SK-N-SH (cell line): Measurements from ENCODE around the gene C11orf52. TPM values are rescaled to one million over a fixed set of nuclear protein-coding genes. Genes with fewer than 3 reads are reported as not detected.
A peak's percentile ranks its signal among the peaks of the same experiment; 100 is the strongest.

ENCODE experiments used
- CTCF ChIA-PET: fragments of 300-600, 350-600 bp; formaldehyde crosslinking; extraction: SDS; loops from one replicate; lab custom pipeline; 2021; lab: Yijun Ruan, JAX
- POLR2A ChIA-PET: fragments of 350-600 bp; sonication (Branson Sonifier 250); formaldehyde crosslinking; extraction: SDS; loops from one replicate; lab custom pipeline; 2020; ENCODE audit warnings: antibody characterized with exemption, inconsistent platforms; lab: Yijun Ruan, JAX
- DNase-seq: peaks from one replicate; pipeline ENCODE4 v3.0.0; 2012
- H2AFZ ChIP-seq: fragments of 200-600 bp; sonication (generic); 2 replicates; pipeline ENCODE4 v1.8.1; 2016; ENCODE audit warnings: antibody characterized with exemption, mild to moderate bottlenecking, low read depth
- H3F3A ChIP-seq: fragments of 200-600 bp; sonication (generic); replicated peaks from 2 replicates; pipeline ENCODE3; 2016; ENCODE audit warnings: antibody characterized with exemption, mild to moderate bottlenecking; ENCODE audit not compliant: insufficient read depth
- H3K27ac ChIP-seq, 2 experiments: fragments of 200-500 bp in 1 of 2; fragments of 200-600 bp in 1 of 2; sonication (Bioruptor generic) in 1 of 2; sonication (generic), shearing (Covaris generic) in 1 of 2; 2 replicates each; pipeline versions ENCODE4 v1.5.1 to v1.6.1; 2014 to 2016; ENCODE audit warnings: low read depth in 2 of 2, inconsistent platforms in 1 of 2, low read length in 1 of 2, mild to moderate bottlenecking in 1 of 2, mixed read lengths in 1 of 2
- H3K27me3 ChIP-seq: fragments of 200-600 bp; sonication (generic), shearing (Covaris generic); 2 replicates; pipeline ENCODE4 v1.6.1; 2016; ENCODE audit warnings: mixed run types; ENCODE audit not compliant: insufficient read depth
- H3K36me3 ChIP-seq, 2 experiments: fragments of 200-500 bp in 1 of 2; fragments of 200-600 bp in 1 of 2; sonication (Bioruptor generic) in 1 of 2; sonication (generic) in 1 of 2; replicated peaks in 1 of 2; 2 replicates each; pipeline versions ENCODE3 to v1.5.1; 2014 to 2016; ENCODE audit warnings: low read length in 1 of 2, mild to moderate bottlenecking in 1 of 2; ENCODE audit not compliant: insufficient read depth in 2 of 2, control insufficient read depth in 1 of 2
- H3K4me1 ChIP-seq, 2 experiments: fragments of 200-500 bp in 1 of 2; fragments of 200-600 bp in 1 of 2; sonication (Bioruptor generic) in 1 of 2; sonication (generic), shearing (Covaris generic) in 1 of 2; 2 replicates each; pipeline versions ENCODE4 v1.5.1 to v1.6.1; 2014 to 2016; ENCODE audit warnings: low read depth in 1 of 2, low read length in 1 of 2, mixed run types in 1 of 2; ENCODE audit not compliant: insufficient read depth in 2 of 2, control insufficient read depth in 1 of 2
- H3K4me2 ChIP-seq: fragments of 200-600 bp; sonication (generic), shearing (Covaris generic); 2 replicates; pipeline ENCODE4 v1.6.1; 2017; ENCODE audit warnings: mixed run types
- H3K4me3 ChIP-seq, 2 experiments: fragments of 200-500 bp in 1 of 2; fragments of 200-600 bp in 1 of 2; sonication (Bioruptor generic) in 1 of 2; sonication (generic), shearing (Covaris generic) in 1 of 2; 2 replicates each; pipeline versions ENCODE4 v1.5.1 to v1.8.1; 2014 to 2016; ENCODE audit warnings: low read depth in 2 of 2, inconsistent platforms in 1 of 2, low read length in 1 of 2, mild to moderate bottlenecking in 1 of 2, mixed read lengths in 1 of 2, moderate library complexity in 1 of 2
- H3K79me2 ChIP-seq: fragments of 200-600 bp; sonication (generic); 2 replicates; pipeline ENCODE4 v1.8.1; 2017; ENCODE audit warnings: mild to moderate bottlenecking; ENCODE audit not compliant: insufficient read depth
- H3K9ac ChIP-seq: fragments of 200-600 bp; sonication (generic); 2 replicates; pipeline ENCODE4 v1.6.1; 2017; ENCODE audit warnings: mixed run types
- H3K9me2 ChIP-seq: fragments of 200-600 bp; sonication (generic); 2 replicates; pipeline ENCODE4 v1.6.1; 2017; ENCODE audit warnings: mixed run types
- H3K9me3 ChIP-seq: fragments of 200-600 bp; sonication (generic); 2 replicates; pipeline ENCODE4 v1.6.1; 2017; ENCODE audit warnings: mixed run types, mild to moderate bottlenecking, moderate library complexity
- H4K20me1 ChIP-seq: fragments of 200-600 bp; sonication (generic); 2 replicates; pipeline ENCODE4 v1.6.1; 2017; ENCODE audit warnings: mild to moderate bottlenecking, mixed run types; ENCODE audit not compliant: insufficient read depth
- CHD2 ChIP-seq: fragments of 150-350 bp; IDR thresholded peaks from 2 replicates; pipeline ENCODE4 v1.6.1; 2018; ENCODE audit warnings: low read length; ENCODE audit not compliant: partially characterized antibody
- EP300 ChIP-seq, 2 experiments: IDR thresholded peaks; 2 replicates each; pipeline versions ENCODE4 v1.4.0 to v1.6.1; 2012; ENCODE audit warnings: borderline replicate concordance in 1 of 2, low read depth in 1 of 2, low read length in 1 of 2
- EZH2phosphoT487 ChIP-seq: fragments of 200-600 bp; sonication (generic); IDR thresholded peaks from 2 replicates; pipeline ENCODE4 v1.6.1; 2017; ENCODE audit warnings: low read depth, mixed run types, mild to moderate bottlenecking, antibody characterized with exemption, moderate library complexity, borderline replicate concordance
- FOXJ3 ChIP-seq: sonication (generic); formaldehyde crosslinking; IDR thresholded peaks from 2 replicates; pipeline ENCODE4 v1.5.1; 2020; ENCODE audit warnings: mild to moderate bottlenecking, missing genetic modification reagents
- FOXM1 ChIP-seq: IDR thresholded peaks from 2 replicates; pipeline ENCODE4 v1.4.0; 2012; ENCODE audit warnings: low read depth, mild to moderate bottlenecking
- NRF1 ChIP-seq: IDR thresholded peaks from 2 replicates; pipeline ENCODE4 v1.6.1; 2012; ENCODE audit warnings: low read depth, mild to moderate bottlenecking, low read length
- POLR2AphosphoS5 ChIP-seq: IDR thresholded peaks from 2 replicates; pipeline ENCODE4 v1.6.1; 2012; ENCODE audit warnings: low read depth, low read length
- RFX5 ChIP-seq: IDR thresholded peaks from 2 replicates; pipeline ENCODE4 v1.6.1; 2012; ENCODE audit warnings: mild to moderate bottlenecking, improper control_type of control experiment, low read length
- SIN3A ChIP-seq: IDR thresholded peaks from 2 replicates; pipeline ENCODE4 v1.6.1; 2012; ENCODE audit warnings: low read depth, mild to moderate bottlenecking, low read length, moderate library complexity, borderline replicate concordance
- TAF1 ChIP-seq: IDR thresholded peaks from 2 replicates; pipeline ENCODE4 v1.6.1; 2012; ENCODE audit warnings: low read depth, mild to moderate bottlenecking, low read length, moderate library complexity, borderline replicate concordance
- TEAD4 ChIP-seq: IDR thresholded peaks from 2 replicates; pipeline ENCODE4 v1.4.0; 2012; ENCODE audit warnings: mild to moderate bottlenecking, borderline replicate concordance; ENCODE audit not compliant: insufficient read depth
- YY1 ChIP-seq: IDR thresholded peaks from 2 replicates; pipeline ENCODE4 v1.4.0; 2012; ENCODE audit warnings: low read depth, mild to moderate bottlenecking
- WGBS: methylation state at CpG from one replicate; pipeline ENCODE4 v1.1.6; 2017; ENCODE audit warnings: low lambda C conversion rate; 5-methylcytosine and 5-hydroxymethylcytosine counted together
- polyA plus RNA-seq, 3 experiments: library from polyadenylated mRNA; depleted of rRNA; stranded (reverse); fragments of >200 nt; gene quantifications; 2 replicates each; pipeline ENCODE4 v1.2.3, GENCODE V29; 2012
- TF ChIP-seq, protein P1 (sequence below): IDR thresholded peaks from 2 replicates; pipeline ENCODE4 v1.6.1; 2012; ENCODE audit warnings: mild to moderate bottlenecking, low read depth, low read length, moderate library complexity
- TF ChIP-seq, protein P2 (sequence below): IDR thresholded peaks from 2 replicates; pipeline ENCODE4; 2012
- TF ChIP-seq, protein P3 (sequence below): IDR thresholded peaks from 2 replicates; pipeline ENCODE4 v1.4.0; 2012; ENCODE audit warnings: low read depth, borderline replicate concordance
- TF ChIP-seq, protein P4 (sequence below): fragments of 200-600 bp; sonication (generic); IDR thresholded peaks from 2 replicates; pipeline ENCODE4 v1.6.1; 2017; ENCODE audit warnings: antibody characterized with exemption, mild to moderate bottlenecking, moderate library complexity

The C11orf52 gene
- polyA plus RNA-seq, 1 of the 3 experiments (the other 2 are of a cell fraction): not detected

DNA sequence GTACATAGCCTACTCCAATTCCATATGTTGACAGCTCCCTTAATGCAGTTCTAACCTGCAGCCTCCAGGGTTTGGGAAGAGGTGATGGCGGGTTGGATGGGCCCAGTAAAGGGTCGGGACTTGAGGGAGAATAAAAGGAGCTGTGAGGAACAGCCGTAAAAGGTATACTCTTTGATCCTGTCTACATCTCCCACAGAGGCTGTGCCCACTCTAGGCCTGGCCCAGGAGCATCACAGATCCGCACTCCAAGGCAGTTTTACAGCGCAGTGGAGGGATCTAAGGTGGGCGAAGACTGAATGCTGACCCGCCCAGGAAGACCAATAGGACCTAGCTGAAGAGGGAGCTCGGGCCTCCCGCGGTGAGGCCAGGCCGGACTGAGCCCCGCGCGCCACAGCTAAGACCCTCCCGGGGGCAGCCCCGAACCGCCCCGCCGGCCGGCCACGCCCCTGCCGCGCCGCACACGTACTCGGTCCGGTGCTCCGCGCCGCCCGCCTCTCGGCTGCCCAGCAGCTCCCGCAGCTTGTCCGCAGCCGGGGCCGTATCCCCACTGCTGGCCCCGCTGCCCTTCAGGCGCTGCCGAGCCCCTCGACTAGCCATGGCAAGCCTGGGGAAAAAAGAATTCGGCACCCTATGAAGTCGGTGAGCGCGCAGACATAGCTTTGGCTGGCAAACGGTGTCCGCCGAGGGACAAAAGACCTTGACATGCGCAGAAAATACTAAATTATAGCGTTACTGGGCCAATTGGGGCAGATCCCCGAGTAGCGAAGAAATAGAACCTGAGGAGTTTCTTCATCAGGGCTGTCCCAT, 47.6 kb upstream of the C11orf52 start, which contains the start of gene ALG9 (continued):
- no peak for TF ChIP-seq EZH2phosphoT487
- TF ChIP-seq, protein P1, sequence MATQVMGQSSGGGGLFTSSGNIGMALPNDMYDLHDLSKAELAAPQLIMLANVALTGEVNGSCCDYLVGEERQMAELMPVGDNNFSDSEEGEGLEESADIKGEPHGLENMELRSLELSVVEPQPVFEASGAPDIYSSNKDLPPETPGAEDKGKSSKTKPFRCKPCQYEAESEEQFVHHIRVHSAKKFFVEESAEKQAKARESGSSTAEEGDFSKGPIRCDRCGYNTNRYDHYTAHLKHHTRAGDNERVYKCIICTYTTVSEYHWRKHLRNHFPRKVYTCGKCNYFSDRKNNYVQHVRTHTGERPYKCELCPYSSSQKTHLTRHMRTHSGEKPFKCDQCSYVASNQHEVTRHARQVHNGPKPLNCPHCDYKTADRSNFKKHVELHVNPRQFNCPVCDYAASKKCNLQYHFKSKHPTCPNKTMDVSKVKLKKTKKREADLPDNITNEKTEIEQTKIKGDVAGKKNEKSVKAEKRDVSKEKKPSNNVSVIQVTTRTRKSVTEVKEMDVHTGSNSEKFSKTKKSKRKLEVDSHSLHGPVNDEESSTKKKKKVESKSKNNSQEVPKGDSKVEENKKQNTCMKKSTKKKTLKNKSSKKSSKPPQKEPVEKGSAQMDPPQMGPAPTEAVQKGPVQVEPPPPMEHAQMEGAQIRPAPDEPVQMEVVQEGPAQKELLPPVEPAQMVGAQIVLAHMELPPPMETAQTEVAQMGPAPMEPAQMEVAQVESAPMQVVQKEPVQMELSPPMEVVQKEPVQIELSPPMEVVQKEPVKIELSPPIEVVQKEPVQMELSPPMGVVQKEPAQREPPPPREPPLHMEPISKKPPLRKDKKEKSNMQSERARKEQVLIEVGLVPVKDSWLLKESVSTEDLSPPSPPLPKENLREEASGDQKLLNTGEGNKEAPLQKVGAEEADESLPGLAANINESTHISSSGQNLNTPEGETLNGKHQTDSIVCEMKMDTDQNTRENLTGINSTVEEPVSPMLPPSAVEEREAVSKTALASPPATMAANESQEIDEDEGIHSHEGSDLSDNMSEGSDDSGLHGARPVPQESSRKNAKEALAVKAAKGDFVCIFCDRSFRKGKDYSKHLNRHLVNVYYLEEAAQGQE: no peak
- peak; percentile 85 for TF ChIP-seq YY1
- no peak for TF ChIP-seq FOXM1
- no peak for TF ChIP-seq TEAD4
- TF ChIP-seq SIN3A: peak; percentile 42; the same call in 1 of the 2 replicates
- no peak; the same call in 1 of the 2 replicates for TF ChIP-seq TAF1

DNA sequence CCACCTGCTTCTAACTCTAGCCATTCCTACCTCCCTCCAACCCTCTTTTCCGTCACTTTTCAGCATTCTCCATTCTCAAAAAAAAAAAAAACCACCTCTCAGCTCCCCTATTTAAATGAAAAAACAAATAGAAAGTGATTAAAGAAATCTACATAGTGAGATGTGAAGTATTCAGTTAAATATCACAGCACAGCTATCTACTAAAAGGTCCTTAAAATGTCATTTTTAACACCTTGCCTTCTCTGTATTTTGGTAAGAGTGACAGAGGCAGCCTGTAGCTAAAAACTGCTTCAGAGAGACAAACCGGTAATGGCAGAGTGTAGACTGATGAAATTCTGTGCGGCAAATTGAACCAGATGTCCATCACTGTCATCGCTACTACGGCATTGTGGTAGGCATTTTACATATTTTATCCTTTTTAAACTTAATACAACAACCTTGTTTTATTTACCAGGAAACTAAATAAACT, 47.0 kb upstream of the C11orf52 start:
- Histone ChIP-seq H2AFZ (peak overlapping the region; percentile 90), H3K4me1 (peaks cover 0 to 6% of the 10 kb centered on the region in 2 experiments; a peak in 3 of 4 replicates), H3K4me2 (peak overlapping the region; percentile 85), H3K9me3 (no peaks in the 10 kb centered on the region), H4K20me1 (no peaks in the 10 kb centered on the region), H3K36me3 (peaks cover 16 to 30% of the 10 kb centered on the region in 2 experiments), H3K27ac (peak overlapping the region; percentile 81 to 93), H3K79me2 (peaks cover 20% of the 10 kb centered on the region), H3K4me3 (peak overlapping the region; percentile 81 to 85)
- 40% methylated on average over 5 of the region's 5 CpGs for WGBS
- DNase-seq: peak; percentile 28
- TF ChIP-seq EZH2phosphoT487 (no peak), SIN3A (no peak), RFX5 (no peak), NRF1 (no peak), TEAD4 (no peak), TAF1 (no peak), CHD2 (no peak), EP300 (IDR thresholded peaks at IDR 0.05; ENCODE audit: borderline replicate concordance in 1 of 2, low read depth in 1 of 2, low read length in 1 of 2) (no peak), POLR2AphosphoS5 (no peak), FOXJ3 (no peak)
- TF ChIP-seq, protein P2, sequence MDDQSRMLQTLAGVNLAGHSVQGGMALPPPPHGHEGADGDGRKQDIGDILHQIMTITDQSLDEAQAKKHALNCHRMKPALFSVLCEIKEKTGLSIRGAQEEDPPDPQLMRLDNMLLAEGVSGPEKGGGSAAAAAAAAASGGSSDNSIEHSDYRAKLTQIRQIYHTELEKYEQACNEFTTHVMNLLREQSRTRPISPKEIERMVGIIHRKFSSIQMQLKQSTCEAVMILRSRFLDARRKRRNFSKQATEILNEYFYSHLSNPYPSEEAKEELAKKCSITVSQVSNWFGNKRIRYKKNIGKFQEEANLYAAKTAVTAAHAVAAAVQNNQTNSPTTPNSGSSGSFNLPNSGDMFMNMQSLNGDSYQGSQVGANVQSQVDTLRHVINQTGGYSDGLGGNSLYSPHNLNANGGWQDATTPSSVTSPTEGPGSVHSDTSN: no peak
- TF ChIP-seq, protein P3, sequence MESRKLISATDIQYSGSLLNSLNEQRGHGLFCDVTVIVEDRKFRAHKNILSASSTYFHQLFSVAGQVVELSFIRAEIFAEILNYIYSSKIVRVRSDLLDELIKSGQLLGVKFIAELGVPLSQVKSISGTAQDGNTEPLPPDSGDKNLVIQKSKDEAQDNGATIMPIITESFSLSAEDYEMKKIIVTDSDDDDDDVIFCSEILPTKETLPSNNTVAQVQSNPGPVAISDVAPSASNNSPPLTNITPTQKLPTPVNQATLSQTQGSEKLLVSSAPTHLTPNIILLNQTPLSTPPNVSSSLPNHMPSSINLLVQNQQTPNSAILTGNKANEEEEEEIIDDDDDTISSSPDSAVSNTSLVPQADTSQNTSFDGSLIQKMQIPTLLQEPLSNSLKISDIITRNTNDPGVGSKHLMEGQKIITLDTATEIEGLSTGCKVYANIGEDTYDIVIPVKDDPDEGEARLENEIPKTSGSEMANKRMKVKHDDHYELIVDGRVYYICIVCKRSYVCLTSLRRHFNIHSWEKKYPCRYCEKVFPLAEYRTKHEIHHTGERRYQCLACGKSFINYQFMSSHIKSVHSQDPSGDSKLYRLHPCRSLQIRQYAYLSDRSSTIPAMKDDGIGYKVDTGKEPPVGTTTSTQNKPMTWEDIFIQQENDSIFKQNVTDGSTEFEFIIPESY: no peak
- TF ChIP-seq, protein P4, sequence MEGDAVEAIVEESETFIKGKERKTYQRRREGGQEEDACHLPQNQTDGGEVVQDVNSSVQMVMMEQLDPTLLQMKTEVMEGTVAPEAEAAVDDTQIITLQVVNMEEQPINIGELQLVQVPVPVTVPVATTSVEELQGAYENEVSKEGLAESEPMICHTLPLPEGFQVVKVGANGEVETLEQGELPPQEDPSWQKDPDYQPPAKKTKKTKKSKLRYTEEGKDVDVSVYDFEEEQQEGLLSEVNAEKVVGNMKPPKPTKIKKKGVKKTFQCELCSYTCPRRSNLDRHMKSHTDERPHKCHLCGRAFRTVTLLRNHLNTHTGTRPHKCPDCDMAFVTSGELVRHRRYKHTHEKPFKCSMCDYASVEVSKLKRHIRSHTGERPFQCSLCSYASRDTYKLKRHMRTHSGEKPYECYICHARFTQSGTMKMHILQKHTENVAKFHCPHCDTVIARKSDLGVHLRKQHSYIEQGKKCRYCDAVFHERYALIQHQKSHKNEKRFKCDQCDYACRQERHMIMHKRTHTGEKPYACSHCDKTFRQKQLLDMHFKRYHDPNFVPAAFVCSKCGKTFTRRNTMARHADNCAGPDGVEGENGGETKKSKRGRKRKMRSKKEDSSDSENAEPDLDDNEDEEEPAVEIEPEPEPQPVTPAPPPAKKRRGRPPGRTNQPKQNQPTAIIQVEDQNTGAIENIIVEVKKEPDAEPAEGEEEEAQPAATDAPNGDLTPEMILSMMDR: no peak
- TF ChIP-seq, all 33 proteins: peak for 0
- CTCF ChIA-PET: interaction anchor here (0.6 to 1.6 kb wide), 9 partner anchors 14 to 269 kb away, joined by 3 to 6 read pairs (median 4); no protein-coding TSS in a partner anchor
- H3K9ac ChIP-seq: peak overlapping the region; percentile 86; the same call in 1 of the 2 replicates
- POLR2A ChIA-PET: interaction anchor here (1.1 to 1.7 kb wide), 3 partner anchors 14 to 215 kb away, joined by 3 to 9 read pairs (median 4); partner anchors contain the start of genes SDHD and TIMM8B
- H3K9me2 ChIP-seq: no peaks in the 10 kb centered on the region
- H3K27me3 ChIP-seq: no peaks in the 10 kb centered on the region
- H3F3A ChIP-seq: peaks cover 3% of the 10 kb centered on the region
